GM18505 (cell line): ENCODE results near the gene DISP3.

Experiments
- ATAC-seq: cut with Tn5 transposase; IDR thresholded peaks from one replicate; pipeline ENCODE4 v1.9.1; 2021; ENCODE audit not compliant: unreplicated experiment
- POLR2A ChIP-seq: IDR thresholded peaks from 4 replicates; pipeline ENCODE4 v1.6.1; 2011; ENCODE audit warnings: borderline replicate concordance; ENCODE audit not compliant: insufficient read depth, insufficient read length; ENCODE audit errors: extremely low read depth

DISP3 gene

GRCh38 chr1:11559591-11559970 lies 80.6 kb downstream of the DISP3 start:
- no peak for TF ChIP-seq POLR2A
- no peak for ATAC-seq

GRCh38 chr1:11560061-11560460 lies 81.1 kb downstream of the DISP3 start:
- no peak for TF ChIP-seq POLR2A
- ATAC-seq = no peak

- no peak for ATAC-seq
- no peak for TF ChIP-seq POLR2A
Measured at GRCh38 chr1:11561740-11562139, 82.8 kb downstream of the DISP3 start.

GRCh38 chr1:11562664-11563063 lies 83.7 kb downstream of the DISP3 start:
- ATAC-seq = no peak
- no peak for TF ChIP-seq POLR2A

- no peak for TF ChIP-seq POLR2A
- no peak for ATAC-seq
Measured at GRCh38 chr1:11563560-11564069, 84.7 kb downstream of the DISP3 start.

GRCh38 chr1:11564237-11564636 lies 85.3 kb downstream of the DISP3 start:
- ATAC-seq = no peak
- TF ChIP-seq POLR2A = no peak

GRCh38 chr1:11566042-11566850 lies 87.3 kb downstream of the DISP3 start:
- no peak for ATAC-seq
- no peak for TF ChIP-seq POLR2A

GRCh38 chr1:11567244-11568065 lies 88.5 kb downstream of the DISP3 start:
- ATAC-seq = no peak
- TF ChIP-seq POLR2A = no peak

- ATAC-seq = no peak
Measured at GRCh38 chr1:11568687-11569086, 89.7 kb downstream of the DISP3 start.

GRCh38 chr1:11569551-11569950 lies 90.6 kb downstream of the DISP3 start:
- no peak for TF ChIP-seq POLR2A
- no peak for ATAC-seq

More at GRCh38 chr1:11568687-11569086, 89.7 kb downstream of the DISP3 start:
- no peak for TF ChIP-seq POLR2A

GRCh38 chr1:11569954-11570353 lies 91.0 kb downstream of the DISP3 start:
- TF ChIP-seq POLR2A = no peak
- no peak for ATAC-seq

- no peak for TF ChIP-seq POLR2A
- no peak for ATAC-seq
Measured at GRCh38 chr1:11570821-11571380, 91.9 kb downstream of the DISP3 start.

GRCh38 chr1:11571906-11572616 lies 93.1 kb downstream of the DISP3 start:
- no peak for ATAC-seq
- TF ChIP-seq POLR2A = no peak
